ENCODE data around the gene PROZ.

Gene PROZ

GRCh38 chr13:113121928-113122471, 36.4 kb upstream of the PROZ start:
- no peak overlapping the region for H3K27ac ChIP-seq
- TF ChIP-seq ZFX (IDR thresholded peaks at IDR 0.05) (no peak), CTCF (conservative IDR thresholded peaks at IDR 0.05) (no peak)

GRCh38 chr13:113122550-113123225, 35.8 kb upstream of the PROZ start, which contains the start of gene F10:
F10 (plus strand) TSS chr13:113122799; CDS start chr13:113122856, 57 bp downstream.
- TF ChIP-seq CTCF (conservative IDR thresholded peaks at IDR 0.05) (no peak), ZFX (IDR thresholded peaks at IDR 0.05) (no peak)
- H3K27ac ChIP-seq = no peak within 1 kb of the TSS

GRCh38 chr13:113123226-113124201, 34.9 kb upstream of the PROZ start:
- TF ChIP-seq CTCF (conservative IDR thresholded peaks at IDR 0.05) (no peak; the same call in 1 of the 2 replicates), ZFX (IDR thresholded peaks at IDR 0.05) (no peak)
- no peak overlapping the region for H3K27ac ChIP-seq

GRCh38 chr13:113124211-113124970, 34.1 kb upstream of the PROZ start:
- H3K27ac ChIP-seq = no peak overlapping the region
- no peak for TF ChIP-seq ZFX (IDR thresholded peaks at IDR 0.05)
- no peak for TF ChIP-seq CTCF (conservative IDR thresholded peaks at IDR 0.05)

- H3K27ac ChIP-seq = no peak overlapping the region
- TF ChIP-seq CTCF (conservative IDR thresholded peaks at IDR 0.05) = no peak
- no peak for TF ChIP-seq ZFX (IDR thresholded peaks at IDR 0.05)
Observed at GRCh38 chr13:113125506-113126264, 32.8 kb upstream of the PROZ start.

- no peak overlapping the region for H3K27ac ChIP-seq
- no peak for TF ChIP-seq CTCF (conservative IDR thresholded peaks at IDR 0.05)
- TF ChIP-seq ZFX (IDR thresholded peaks at IDR 0.05) = no peak
Observed at GRCh38 chr13:113126265-113127150, 31.9 kb upstream of the PROZ start.
